ENCODE measurements around the gene WARS2.

- TF ChIP-seq CTCF (IDR thresholded peaks at IDR 0.05) (no peak), POLR2A (IDR thresholded peaks at IDR 0.05) (no peak)
Observed at GRCh38 chr1:119179051-119179450, 38.6 kb upstream of the WARS2 start.

Measured in right lobe of liver (tissue), 4 donors.